HCT116 (cell line): Measurements from ENCODE around the gene CFHR5. TPM values are rescaled to one million over a fixed set of nuclear protein-coding genes. Genes with fewer than 3 reads are reported as not detected.
"Not testable (repeated sequence)": the region's sequence is repeated elsewhere in the genome, so short reads cannot be mapped to it uniquely, and the experiment has no call there.

ENCODE experiments used
- ATAC-seq: fragments of 200-7000 bp; cut with Tn5 transposase; 2 replicates; pipeline ENCODE4 v1.9.1; 2020; ENCODE audit warnings: mild to moderate bottlenecking, moderate library complexity
- BruUV-seq: library from RNA; stranded (reverse); fragments of 400-500 nt; replicated peaks from 2 replicates; lab custom pipeline; 2021; lab: Mats Ljungman, UMichigan
- CTCF ChIA-PET: fragments of 300-600 bp; sonication (Branson Sonifier 250); formaldehyde crosslinking; loops from one replicate; lab custom pipeline; 2021; ENCODE audit warnings: antibody characterized with exemption; lab: Charles Lee
- POLR2A ChIA-PET: fragments of 300-600, 350-600 bp; sonication (Branson Sonifier 250); formaldehyde crosslinking; loops from one replicate; lab custom pipeline; 2021; ENCODE audit warnings: antibody characterized with exemption; lab: Charles Lee
- RAD21 ChIA-PET, 2 experiments: fragments of 300-600 bp; sonication (Branson Sonifier 250); formaldehyde crosslinking; loops; one replicate each; lab custom pipeline; 2023; ENCODE audit warnings: low total read pairs in 2 of 2; ENCODE audit not compliant: uncharacterized antibody in 2 of 2, unreplicated experiment in 2 of 2, low non-redundant PET in 1 of 2; lab: Charles Lee
- DNase-seq: peaks from one replicate; pipeline ENCODE4 v3.0.0-alpha.2; 2010; ENCODE audit warnings: low read depth, low spot score
- H2AFZ ChIP-seq: fragments of 200-600 bp; shearing (Covaris generic), sonication (generic); 2 replicates; pipeline ENCODE4 v1.6.1; 2017; ENCODE audit warnings: low read depth, mixed run types, mixed read lengths, antibody characterized with exemption, low read length; ENCODE audit not compliant: poor library complexity, severe bottlenecking
- H3K27ac ChIP-seq: 2 replicates; pipeline ENCODE4 v1.5.1; 2012; ENCODE audit warnings: low read depth, low read length
- H3K27me3 ChIP-seq: fragments of 200-600 bp; sonication (generic); 2 replicates; pipeline ENCODE4 v1.6.1; 2016; ENCODE audit warnings: mixed run types, low read length, mixed read lengths; ENCODE audit not compliant: insufficient read depth
- H3K36me3 ChIP-seq, 2 experiments: fragments of 200-500 bp in 1 of 2; fragments of 200-600 bp in 1 of 2; sonication (Bioruptor generic) in 1 of 2; sonication (generic) in 1 of 2; 2 replicates each; pipeline versions ENCODE4 v1.5.1 to v1.6.1; 2014 to 2016; ENCODE audit warnings: low read length in 2 of 2, inconsistent platforms in 1 of 2, mixed read lengths in 1 of 2, mixed run types in 1 of 2; ENCODE audit not compliant: insufficient read depth in 2 of 2, control insufficient read depth in 1 of 2
- H3K4me1 ChIP-seq, 2 experiments: fragments of 200-600 bp in 1 of 2; sonication (generic) in 1 of 2; 2 replicates each; pipeline versions ENCODE4 v1.5.1 to v1.6.1; 2012 to 2017; ENCODE audit warnings: low read length in 2 of 2, inconsistent platforms in 1 of 2, mild to moderate bottlenecking in 1 of 2, mixed read lengths in 1 of 2, mixed run types in 1 of 2, moderate library complexity in 1 of 2; ENCODE audit not compliant: insufficient read depth in 2 of 2, control insufficient read depth in 1 of 2
- H3K4me2 ChIP-seq: fragments of 200-600 bp; sonication (generic); 2 replicates; pipeline ENCODE4 v1.6.1; 2017; ENCODE audit warnings: mixed run types, low read length, mixed read lengths
- H3K4me3 ChIP-seq, 2 experiments: fragments of 200-600 bp in 1 of 2; sonication (generic) in 1 of 2; replicated peaks in 1 of 2; 2 replicates each; pipeline ENCODE4 v1.5.1; 2011 to 2016; ENCODE audit warnings: low read length in 2 of 2, control low read depth in 1 of 2, low read depth in 1 of 2, mild to moderate bottlenecking in 1 of 2, mixed read lengths in 1 of 2, mixed run types in 1 of 2
- H3K79me2 ChIP-seq: fragments of 200-600 bp; sonication (generic); 2 replicates; pipeline ENCODE4 v1.6.1; 2017; ENCODE audit warnings: mild to moderate bottlenecking, mixed run types, low read length, moderate library complexity, mixed read lengths; ENCODE audit not compliant: insufficient read depth
- H3K9ac ChIP-seq: fragments of 200-600 bp; sonication (generic); 2 replicates; pipeline ENCODE4 v1.6.1; 2016; ENCODE audit warnings: low read length, mixed read lengths
- H3K9me2 ChIP-seq: fragments of 200-600 bp; sonication (generic), shearing (Covaris generic); 2 replicates; pipeline ENCODE4 v1.6.1; 2017; ENCODE audit warnings: mixed run types, mild to moderate bottlenecking, moderate library complexity; ENCODE audit not compliant: insufficient read depth
- H3K9me3 ChIP-seq, 2 experiments: fragments of 200-500 bp in 1 of 2; fragments of 200-600 bp in 1 of 2; sonication (Bioruptor generic) in 1 of 2; sonication (generic) in 1 of 2; 2 replicates each; pipeline ENCODE4 v1.6.1; 2014 to 2017; ENCODE audit warnings: low read length in 2 of 2, mixed read lengths in 2 of 2, inconsistent platforms in 1 of 2, low read depth in 1 of 2, mild to moderate bottlenecking in 1 of 2, mixed run types in 1 of 2, moderate library complexity in 1 of 2; ENCODE audit not compliant: control insufficient read depth in 1 of 2, insufficient read depth in 1 of 2
- H4K20me1 ChIP-seq: fragments of 200-600 bp; sonication (generic), shearing (Covaris generic); 2 replicates; pipeline ENCODE4 v1.6.1; 2017; ENCODE audit warnings: mixed run types, mild to moderate bottlenecking, moderate library complexity; ENCODE audit not compliant: insufficient read depth
- CBX3 ChIP-seq: IDR thresholded peaks from 2 replicates; pipeline ENCODE4 v1.6.1; 2012; ENCODE audit warnings: low read depth
- CEBPB ChIP-seq: IDR thresholded peaks from 2 replicates; pipeline ENCODE4 v1.6.1; 2012; ENCODE audit warnings: low read depth
- EZH2phosphoT487 ChIP-seq: fragments of 200-600 bp; IDR thresholded peaks from 2 replicates; pipeline ENCODE4 v1.6.1; 2018; ENCODE audit warnings: antibody characterized with exemption, borderline replicate concordance
- FOSL1 ChIP-seq: IDR thresholded peaks from 2 replicates; pipeline ENCODE4 v1.6.1; 2012; ENCODE audit warnings: low read depth
- POLR2AphosphoS5 ChIP-seq: IDR thresholded peaks from 2 replicates; pipeline ENCODE4 v1.6.1; 2011; ENCODE audit warnings: mild to moderate bottlenecking, low read depth, low read length, moderate library complexity
- RAD21 ChIP-seq: IDR thresholded peaks from 2 replicates; pipeline ENCODE4 v1.6.1; 2012; ENCODE audit warnings: low read depth, mild to moderate bottlenecking
- SP1 ChIP-seq: IDR thresholded peaks from 2 replicates; pipeline ENCODE4 v1.6.1; 2012; ENCODE audit warnings: low read depth
- SRF ChIP-seq: IDR thresholded peaks from 2 replicates; pipeline ENCODE4 v1.6.1; 2012; ENCODE audit warnings: low read depth
- TCF7L2 ChIP-seq: IDR thresholded peaks from 2 replicates; pipeline ENCODE4 v1.7.0; 2011; ENCODE audit warnings: borderline replicate concordance, inconsistent platforms; ENCODE audit not compliant: insufficient read depth, insufficient read length; ENCODE audit errors: extremely low read depth
- YY1 ChIP-seq: IDR thresholded peaks from 2 replicates; pipeline ENCODE4 v1.6.1; 2011; ENCODE audit warnings: low read length, low read depth, moderate library complexity, mild to moderate bottlenecking; ENCODE audit not compliant: insufficient replicate concordance; ENCODE audit errors: extremely low read depth
- intact Hi-C: fragments of 100-400 bp; cut with micrococcal nuclease; formaldehyde crosslinking; loops from 2 replicates; pipeline ENCODE4 v1.10.0; 2022
- total RNA-seq: library from RNA; stranded (reverse); gene quantifications from one replicate; pipeline ENCODE4 v1.2.1, GENCODE V29; 2021; ENCODE audit not compliant: unreplicated experiment
- TF ChIP-seq, protein P1 (sequence below): IDR thresholded peaks from 2 replicates; pipeline ENCODE4 v1.6.1; 2011; ENCODE audit warnings: mild to moderate bottlenecking, low read length, moderate library complexity; ENCODE audit not compliant: insufficient replicate concordance; ENCODE audit errors: extremely low read depth
- TF ChIP-seq, protein P2 (sequence below): IDR thresholded peaks from 2 replicates; pipeline ENCODE4 v1.6.1; 2012
- TF ChIP-seq, protein P3 (sequence below), 3 experiments: fragments of 200-600 bp in 1 of 3; sonication (generic) in 1 of 3; IDR thresholded peaks in 2 of 3; conservative IDR thresholded peaks in 1 of 3; 2 replicates each; pipeline ENCODE4 v1.5.1; 2012 to 2017; ENCODE audit warnings: low read depth in 2 of 3, low read length in 2 of 3, antibody characterized with exemption in 1 of 3, borderline replicate concordance in 1 of 3, control low read depth in 1 of 3, mild to moderate bottlenecking in 1 of 3, mixed read lengths in 1 of 3, mixed run types in 1 of 3, moderate library complexity in 1 of 3; ENCODE audit not compliant: insufficient read depth in 1 of 3
- TF ChIP-seq, protein P4 (sequence below): IDR thresholded peaks from 2 replicates; pipeline ENCODE4 v1.6.1; 2012

CFHR5 gene
- total RNA-seq, 1 experiment from 2014 or later = not detected

DNA sequence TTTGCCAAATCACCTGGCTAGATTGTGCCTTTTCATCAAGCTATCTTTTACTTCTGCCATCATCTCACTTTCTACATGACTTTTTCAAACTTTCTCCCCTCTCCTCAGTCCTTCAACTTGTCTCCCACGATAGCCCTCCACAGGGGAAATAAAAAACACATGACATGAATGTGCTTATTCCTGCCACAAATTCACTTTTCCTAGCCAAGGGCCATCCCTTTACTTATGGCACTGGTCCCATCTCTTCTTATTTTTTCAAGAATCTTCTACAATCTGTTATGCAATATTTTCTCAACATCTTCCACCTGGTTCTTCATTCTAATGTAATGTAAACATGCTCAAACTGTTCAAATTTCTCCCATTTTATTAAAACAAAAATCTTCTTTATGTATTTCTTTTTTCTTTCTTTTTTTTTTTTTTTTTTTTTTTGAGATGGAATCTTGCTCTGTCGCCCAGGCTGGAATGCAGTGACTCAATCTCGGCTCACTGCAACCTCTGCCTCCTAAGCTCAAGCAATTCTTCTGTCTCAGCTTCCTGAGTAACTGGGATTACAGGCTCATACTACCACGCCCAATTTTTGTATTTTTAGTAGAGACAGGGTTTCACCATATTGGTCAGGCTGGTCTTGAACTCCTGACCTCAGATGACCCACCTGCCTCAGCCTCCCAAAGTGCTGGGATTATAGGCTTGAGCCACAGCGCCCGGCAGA, 57.4 kb downstream of the CFHR5 start:
- Histone ChIP-seq H3K4me2 (peak overlapping the region; percentile 59), H3K4me1 (peaks cover 0 to 16% of the 10 kb centered on the region in 2 experiments; a peak in 2 of 4 replicates), H2AFZ (peak overlapping the region; percentile 98)
- intact Hi-C loops, H3K36me3 ChIP-seq, CTCF ChIA-PET, H4K20me1 ChIP-seq, H3K9me2 ChIP-seq, H3K9me3 ChIP-seq, H3K79me2 ChIP-seq, H3K27ac ChIP-seq, H3K4me3 ChIP-seq, RAD21 ChIA-PET, BruUV-seq, POLR2A ChIA-PET, H3K27me3 ChIP-seq, H3K9ac ChIP-seq: not testable (repeated sequence)
- DNase-seq (peak; percentile 38), ATAC-seq (peak; percentile 72)
- TF ChIP-seq FOSL1 = peak; percentile 69
- TF ChIP-seq SP1 = peak; percentile 49; the same call in 1 of the 2 replicates

DNA sequence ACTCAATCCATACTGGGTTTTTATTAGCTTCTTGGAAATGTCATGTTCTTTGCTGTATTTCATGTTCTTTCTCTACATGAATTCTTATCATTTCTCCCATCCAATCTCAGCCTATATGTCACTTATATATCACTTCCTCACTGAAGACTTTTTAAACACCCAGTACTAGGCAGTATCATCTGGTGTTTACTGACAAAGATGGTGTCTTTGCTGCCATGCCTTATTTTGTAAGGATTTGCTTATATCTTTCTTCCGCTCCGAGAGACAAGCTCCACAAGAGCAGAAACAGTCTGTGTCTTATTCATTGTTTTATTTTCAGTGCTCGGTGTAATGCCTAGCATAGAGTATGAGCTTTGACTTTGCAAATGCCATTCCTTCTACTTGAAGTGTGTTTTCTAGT, 59.5 kb downstream of the CFHR5 start:
- Histone ChIP-seq H2AFZ (no peak overlapping the region), H3K27me3 (no peaks in the 10 kb centered on the region), H3K4me2 (no peak overlapping the region), H3K9me3 (no peaks in the 10 kb centered on the region), H3K4me3 (no peak overlapping the region), H3K4me1 (peaks cover 0 to 16% of the 10 kb centered on the region in 2 experiments; a peak in 2 of 4 replicates), H3K79me2 (no peaks in the 10 kb centered on the region), H3K27ac (no peak overlapping the region), H3K36me3 (no peaks in the 10 kb centered on the region), H4K20me1 (no peaks in the 10 kb centered on the region), H3K9ac (no peak overlapping the region), H3K9me2 (peaks cover 4% of the 10 kb centered on the region; the same call in 1 of the 2 replicates)
- no TSS peak for BruUV-seq
- RAD21 ChIA-PET = no interaction called here
- TF ChIP-seq CBX3 (no peak), YY1 (no peak), SP1 (no peak), EZH2phosphoT487 (no peak), CEBPB (no peak), RAD21 (no peak), TCF7L2 (no peak), SRF (no peak), POLR2AphosphoS5 (no peak)
- TF ChIP-seq, protein P1, sequence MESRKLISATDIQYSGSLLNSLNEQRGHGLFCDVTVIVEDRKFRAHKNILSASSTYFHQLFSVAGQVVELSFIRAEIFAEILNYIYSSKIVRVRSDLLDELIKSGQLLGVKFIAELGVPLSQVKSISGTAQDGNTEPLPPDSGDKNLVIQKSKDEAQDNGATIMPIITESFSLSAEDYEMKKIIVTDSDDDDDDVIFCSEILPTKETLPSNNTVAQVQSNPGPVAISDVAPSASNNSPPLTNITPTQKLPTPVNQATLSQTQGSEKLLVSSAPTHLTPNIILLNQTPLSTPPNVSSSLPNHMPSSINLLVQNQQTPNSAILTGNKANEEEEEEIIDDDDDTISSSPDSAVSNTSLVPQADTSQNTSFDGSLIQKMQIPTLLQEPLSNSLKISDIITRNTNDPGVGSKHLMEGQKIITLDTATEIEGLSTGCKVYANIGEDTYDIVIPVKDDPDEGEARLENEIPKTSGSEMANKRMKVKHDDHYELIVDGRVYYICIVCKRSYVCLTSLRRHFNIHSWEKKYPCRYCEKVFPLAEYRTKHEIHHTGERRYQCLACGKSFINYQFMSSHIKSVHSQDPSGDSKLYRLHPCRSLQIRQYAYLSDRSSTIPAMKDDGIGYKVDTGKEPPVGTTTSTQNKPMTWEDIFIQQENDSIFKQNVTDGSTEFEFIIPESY = no peak
- TF ChIP-seq, protein P2, sequence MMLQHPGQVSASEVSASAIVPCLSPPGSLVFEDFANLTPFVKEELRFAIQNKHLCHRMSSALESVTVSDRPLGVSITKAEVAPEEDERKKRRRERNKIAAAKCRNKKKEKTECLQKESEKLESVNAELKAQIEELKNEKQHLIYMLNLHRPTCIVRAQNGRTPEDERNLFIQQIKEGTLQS = no peak
- TF ChIP-seq, protein P3, sequence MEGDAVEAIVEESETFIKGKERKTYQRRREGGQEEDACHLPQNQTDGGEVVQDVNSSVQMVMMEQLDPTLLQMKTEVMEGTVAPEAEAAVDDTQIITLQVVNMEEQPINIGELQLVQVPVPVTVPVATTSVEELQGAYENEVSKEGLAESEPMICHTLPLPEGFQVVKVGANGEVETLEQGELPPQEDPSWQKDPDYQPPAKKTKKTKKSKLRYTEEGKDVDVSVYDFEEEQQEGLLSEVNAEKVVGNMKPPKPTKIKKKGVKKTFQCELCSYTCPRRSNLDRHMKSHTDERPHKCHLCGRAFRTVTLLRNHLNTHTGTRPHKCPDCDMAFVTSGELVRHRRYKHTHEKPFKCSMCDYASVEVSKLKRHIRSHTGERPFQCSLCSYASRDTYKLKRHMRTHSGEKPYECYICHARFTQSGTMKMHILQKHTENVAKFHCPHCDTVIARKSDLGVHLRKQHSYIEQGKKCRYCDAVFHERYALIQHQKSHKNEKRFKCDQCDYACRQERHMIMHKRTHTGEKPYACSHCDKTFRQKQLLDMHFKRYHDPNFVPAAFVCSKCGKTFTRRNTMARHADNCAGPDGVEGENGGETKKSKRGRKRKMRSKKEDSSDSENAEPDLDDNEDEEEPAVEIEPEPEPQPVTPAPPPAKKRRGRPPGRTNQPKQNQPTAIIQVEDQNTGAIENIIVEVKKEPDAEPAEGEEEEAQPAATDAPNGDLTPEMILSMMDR (IDR thresholded peaks at IDR 0.05 in 2 of 3, conservative IDR thresholded peaks at IDR 0.05 in 1 of 3; ENCODE audit: borderline replicate concordance in 1 of 3, insufficient read depth in 1 of 3, low read depth in 2 of 3, low read length in 2 of 3) = no peak
- TF ChIP-seq, protein P4, sequence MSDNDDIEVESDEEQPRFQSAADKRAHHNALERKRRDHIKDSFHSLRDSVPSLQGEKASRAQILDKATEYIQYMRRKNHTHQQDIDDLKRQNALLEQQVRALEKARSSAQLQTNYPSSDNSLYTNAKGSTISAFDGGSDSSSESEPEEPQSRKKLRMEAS = no peak
- ATAC-seq (no peak), DNase-seq (no peak)
- POLR2A ChIA-PET = no interaction called here
- CTCF ChIA-PET = no interaction called here
- intact Hi-C loops = no loop called here
